ENCODE measurements around the gene ETFA. TPM values are rescaled to one million over a fixed set of nuclear protein-coding genes. Genes with fewer than 3 reads are reported as not detected.

Gene ETFA
- total RNA-seq, 1 experiment from 2014 or later = 84.4 TPM

- peaks cover 5% of the 10 kb centered on the region; the same call in 1 of the 2 replicates for H3K9me3 Mint-ChIP-seq
- DNase-seq (ENCODE audit: low spot score) = no peak
- CTCF ChIA-PET = interaction anchor here (0.8 kb wide), 1 partner anchor 9 kb away, joined by 3 read pairs; no protein-coding TSS in a partner anchor
- H3K27ac Mint-ChIP-seq = no peak overlapping the region
- H3K4me3 Mint-ChIP-seq = no peak overlapping the region
- no peaks in the 10 kb centered on the region for H3K36me3 Mint-ChIP-seq
- no peak for ATAC-seq
- peaks cover 4% of the 10 kb centered on the region; the same call in 1 of the 2 replicates for H3K4me1 Mint-ChIP-seq
- TF ChIP-seq ATF1 (CRISPR knock-in tag; IDR thresholded peaks at IDR 0.05) = no peak
- no peak for TF ChIP-seq NFYB (CRISPR knock-in tag; conservative IDR thresholded peaks at IDR 0.05; ENCODE audit: low read depth)
- TF ChIP-seq ESRRA (CRISPR knock-in tag; IDR thresholded peaks at IDR 0.05; ENCODE audit: borderline replicate concordance) = no peak
- TF ChIP-seq NFATC4 (CRISPR knock-in tag; IDR thresholded peaks at IDR 0.05) = no peak
- TF ChIP-seq SOX15 (CRISPR knock-in tag; IDR thresholded peaks at IDR 0.05) = no peak
- TF ChIP-seq STAT6 (CRISPR knock-in tag; conservative IDR thresholded peaks at IDR 0.05; ENCODE audit: low read depth) = no peak
- TF ChIP-seq E2F5 (CRISPR knock-in tag; IDR thresholded peaks at IDR 0.05) = no peak
- TF ChIP-seq SP1 (CRISPR knock-in tag; conservative IDR thresholded peaks at IDR 0.05) = no peak
- no peak for TF ChIP-seq ZMAT4 (CRISPR knock-in tag; IDR thresholded peaks at IDR 0.05)
- no peak for TF ChIP-seq IRF2 (CRISPR knock-in tag; IDR thresholded peaks at IDR 0.05; ENCODE audit: borderline replicate concordance, low read depth)
- TF ChIP-seq FOXP4 (CRISPR knock-in tag; IDR thresholded peaks at IDR 0.05) = no peak
- no peak for TF ChIP-seq NR1H2 (CRISPR knock-in tag; IDR thresholded peaks at IDR 0.05)
- no peak for TF ChIP-seq PRRX2 (CRISPR knock-in tag; IDR thresholded peaks at IDR 0.05)
- POLR2A ChIA-PET = no interaction called here
- no peaks in the 10 kb centered on the region for H3K27me3 Mint-ChIP-seq (ENCODE audit: low read depth)
Measured at GRCh38 chr15:76176487-76177085, 134.7 kb downstream of the ETFA start.

- Mint-ChIP-seq H3K4me1 (peaks cover 4% of the 10 kb centered on the region; the same call in 1 of the 2 replicates), H3K27me3 (ENCODE audit: low read depth) (no peaks in the 10 kb centered on the region), H3K4me3 (no peak overlapping the region), H3K27ac (no peak overlapping the region), H3K36me3 (no peaks in the 10 kb centered on the region), H3K9me3 (peaks cover 5% of the 10 kb centered on the region; the same call in 1 of the 2 replicates)
- DNase-seq (ENCODE audit: low spot score) (no peak), ATAC-seq (no peak)
- POLR2A ChIA-PET = no interaction called here
- CTCF ChIA-PET = interaction anchor here (0.8 kb wide), 1 partner anchor 10 kb away, joined by 3 read pairs; no protein-coding TSS in a partner anchor
- TF ChIP-seq CTCF (IDR thresholded peaks at IDR 0.05) = no peak
- TF ChIP-seq STAT6 (CRISPR knock-in tag; conservative IDR thresholded peaks at IDR 0.05; ENCODE audit: low read depth) = no peak
- no peak for TF ChIP-seq ESRRA (CRISPR knock-in tag; IDR thresholded peaks at IDR 0.05; ENCODE audit: borderline replicate concordance)
- TF ChIP-seq ZNF532 (CRISPR knock-in tag; IDR thresholded peaks at IDR 0.05; ENCODE audit: borderline replicate concordance) = no peak
- no peak for TF ChIP-seq CDX4 (CRISPR knock-in tag; IDR thresholded peaks at IDR 0.05; ENCODE audit: borderline replicate concordance)
- no peak for TF ChIP-seq ELF4 (CRISPR knock-in tag; IDR thresholded peaks at IDR 0.05; ENCODE audit: low read depth)
- TF ChIP-seq KAT7 (CRISPR knock-in tag; IDR thresholded peaks at IDR 0.05; ENCODE audit: borderline replicate concordance) = no peak
Measured at GRCh38 chr15:76176059-76176458, 135.2 kb downstream of the ETFA start.
